HG02938 (cell line): ENCODE data around the gene MZF1.
A peak's percentile ranks its signal among the peaks of the same experiment; 100 is the strongest.

Experiments used
- ATAC-seq: cut with Tn5 transposase; IDR thresholded peaks from one replicate; pipeline ENCODE4 v1.9.1; 2021; ENCODE audit warnings: mild to moderate bottlenecking, moderate library complexity; ENCODE audit not compliant: unreplicated experiment

The MZF1 gene

DNA sequence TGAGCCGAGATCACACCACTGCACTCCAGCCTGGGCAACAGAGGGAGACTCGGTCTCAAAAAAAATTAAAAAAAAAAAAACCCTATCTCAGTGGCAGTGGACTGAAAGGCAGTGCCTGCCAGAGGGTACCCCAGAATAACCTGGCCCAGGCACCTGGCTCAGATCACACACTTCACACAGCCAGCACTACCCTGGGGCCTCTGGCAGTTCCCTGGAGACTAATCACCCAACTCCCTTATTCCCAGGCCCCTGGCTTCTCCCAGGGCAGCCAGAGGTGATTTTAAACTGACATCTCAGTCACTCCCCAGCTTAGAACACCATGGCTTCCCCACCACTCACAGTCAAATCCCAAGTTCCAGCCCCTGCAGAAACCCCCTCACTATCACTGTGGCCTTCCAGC, 57.9 kb downstream of the MZF1 start:
- no peak for ATAC-seq

DNA sequence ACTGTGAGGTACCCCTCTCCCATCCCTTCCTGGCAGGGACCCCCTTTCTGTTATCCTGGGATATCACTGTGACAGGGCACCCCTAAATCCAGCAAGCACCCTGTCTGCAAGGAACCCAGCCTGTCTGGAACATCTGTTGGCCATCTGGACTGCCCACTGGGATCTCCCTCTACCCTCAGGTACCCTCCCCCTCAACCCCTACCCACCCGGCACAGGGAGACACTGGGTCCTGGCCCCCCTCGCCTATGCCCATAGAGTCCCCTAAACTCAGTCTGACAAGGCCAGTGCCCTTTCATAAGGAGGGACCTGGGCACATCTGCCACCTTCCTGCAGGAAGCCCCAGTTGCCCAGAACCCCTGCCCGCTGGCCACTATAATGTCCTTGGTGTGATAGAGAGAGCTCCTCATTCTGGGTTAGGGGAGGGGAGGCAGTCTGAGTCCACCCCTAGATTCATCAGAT, 58.5 kb downstream of the MZF1 start:
- no peak for ATAC-seq

DNA sequence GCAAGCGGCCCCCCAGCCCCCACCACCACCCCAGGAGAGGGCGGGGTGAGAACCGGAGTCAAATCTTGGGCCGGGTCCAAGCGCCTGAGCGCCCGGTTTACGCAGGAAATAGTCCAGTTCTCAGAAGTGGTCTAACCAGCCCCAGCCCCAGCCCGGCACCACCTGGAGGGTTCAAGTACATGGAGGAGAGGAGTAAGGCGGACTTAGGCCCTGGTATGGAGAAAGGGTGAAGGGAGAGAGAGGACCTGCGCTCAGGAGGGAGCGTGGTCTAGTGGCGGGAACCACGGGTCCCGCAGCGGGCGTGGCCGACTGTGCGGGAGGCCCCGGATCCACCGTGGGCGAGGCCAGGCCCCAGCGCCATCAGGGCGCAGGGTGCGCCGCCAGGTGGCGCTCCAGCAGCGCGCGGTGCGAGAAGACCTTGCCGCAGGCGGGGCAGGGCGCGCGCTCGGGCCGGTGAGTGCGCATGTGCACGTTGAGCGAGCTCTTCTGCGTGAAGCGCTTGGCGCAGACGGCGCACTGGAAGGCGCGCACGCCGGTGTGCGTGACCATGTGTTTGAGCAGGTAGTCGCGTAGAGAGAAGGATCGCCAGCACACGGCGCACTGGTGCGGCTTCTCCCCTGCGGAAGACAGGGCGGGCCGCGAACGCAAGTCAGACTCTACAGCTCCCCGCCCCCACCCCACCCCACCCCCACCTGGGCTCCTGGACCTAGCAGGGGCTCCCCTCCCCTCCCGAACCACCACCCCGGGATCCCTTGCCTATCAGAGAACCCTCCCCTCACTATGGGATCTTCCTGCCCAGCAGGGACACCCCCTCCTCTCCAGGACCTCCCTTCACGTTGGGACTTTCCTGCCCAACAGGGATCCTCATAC, 59.2 kb downstream of the MZF1 start:
- ATAC-seq = peak; percentile 55

DNA sequence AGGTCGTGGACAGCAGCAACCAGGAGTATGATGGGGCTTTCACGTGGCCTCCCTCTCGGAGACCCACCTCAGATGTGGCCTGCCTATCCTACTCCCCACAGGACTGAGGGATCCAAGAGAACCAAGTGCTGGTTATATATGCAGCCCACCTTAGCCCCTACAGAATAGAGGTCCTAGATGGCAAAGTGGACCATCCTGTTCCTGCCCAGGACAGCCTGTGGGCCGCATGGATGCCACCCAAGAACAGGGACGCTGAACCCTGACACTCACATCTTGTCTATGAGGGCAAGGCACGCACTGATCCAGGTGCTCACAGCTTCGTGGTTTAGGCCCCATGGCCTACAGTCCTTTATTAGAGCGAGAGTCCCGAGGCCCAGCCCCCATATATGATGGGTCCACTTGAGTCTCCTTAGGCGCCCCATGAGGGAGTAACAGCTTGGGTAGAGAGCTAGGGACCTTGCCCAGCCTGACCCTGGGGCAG, 59.9 kb downstream of the MZF1 start:
- no peak for ATAC-seq
